ENCODE measurements around the gene CCDC141.

CCDC141 gene

GRCh38 chr2:178819992-178820391 lies 229.9 kb downstream of the CCDC141 start:
- no peak for DNase-seq

GRCh38 chr2:178819147-178819875 lies 230.6 kb downstream of the CCDC141 start:
- DNase-seq: no peak

DNA sequence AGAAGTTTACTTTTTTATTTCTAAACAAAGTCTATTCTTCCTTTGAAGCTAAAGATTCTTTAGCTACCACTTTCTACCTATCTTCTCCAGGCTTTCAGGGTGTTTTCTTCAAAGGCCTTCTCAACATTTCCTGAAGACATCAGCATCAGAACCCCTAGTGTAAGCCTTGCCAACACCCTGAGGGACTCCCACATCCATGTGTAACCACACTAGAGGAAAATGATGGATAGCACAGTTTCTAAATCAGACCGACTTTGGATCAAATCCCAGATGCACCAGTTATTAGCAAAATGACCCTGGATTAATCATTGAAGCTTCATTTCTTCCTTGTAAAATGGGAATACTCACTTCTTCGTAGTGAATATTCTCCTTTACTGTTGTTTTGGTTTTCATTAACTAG lies 238.0 kb downstream of the CCDC141 start:
- no peak for DNase-seq

GRCh38 chr2:178811045-178811444 lies 238.9 kb downstream of the CCDC141 start:
- DNase-seq: no peak

DNA sequence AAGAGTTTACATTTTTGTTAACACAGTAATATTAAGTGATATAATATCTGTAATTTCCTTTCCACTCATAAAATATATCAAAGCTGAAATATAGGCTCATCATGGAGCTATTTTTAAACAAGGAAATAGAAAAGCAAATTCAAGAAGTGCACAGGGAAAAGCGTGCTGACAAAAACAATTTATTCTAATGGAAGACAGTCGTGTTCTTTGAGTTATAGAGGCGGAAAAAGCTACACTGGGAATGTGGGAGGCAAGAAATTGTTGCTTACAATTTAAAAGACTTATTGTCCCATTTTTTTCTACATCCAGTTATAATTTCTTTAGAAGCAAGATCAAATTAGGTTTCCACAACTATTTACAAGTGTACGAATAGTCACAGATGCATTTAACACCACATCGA lies 239.5 kb downstream of the CCDC141 start:
- no peak for DNase-seq

DNA sequence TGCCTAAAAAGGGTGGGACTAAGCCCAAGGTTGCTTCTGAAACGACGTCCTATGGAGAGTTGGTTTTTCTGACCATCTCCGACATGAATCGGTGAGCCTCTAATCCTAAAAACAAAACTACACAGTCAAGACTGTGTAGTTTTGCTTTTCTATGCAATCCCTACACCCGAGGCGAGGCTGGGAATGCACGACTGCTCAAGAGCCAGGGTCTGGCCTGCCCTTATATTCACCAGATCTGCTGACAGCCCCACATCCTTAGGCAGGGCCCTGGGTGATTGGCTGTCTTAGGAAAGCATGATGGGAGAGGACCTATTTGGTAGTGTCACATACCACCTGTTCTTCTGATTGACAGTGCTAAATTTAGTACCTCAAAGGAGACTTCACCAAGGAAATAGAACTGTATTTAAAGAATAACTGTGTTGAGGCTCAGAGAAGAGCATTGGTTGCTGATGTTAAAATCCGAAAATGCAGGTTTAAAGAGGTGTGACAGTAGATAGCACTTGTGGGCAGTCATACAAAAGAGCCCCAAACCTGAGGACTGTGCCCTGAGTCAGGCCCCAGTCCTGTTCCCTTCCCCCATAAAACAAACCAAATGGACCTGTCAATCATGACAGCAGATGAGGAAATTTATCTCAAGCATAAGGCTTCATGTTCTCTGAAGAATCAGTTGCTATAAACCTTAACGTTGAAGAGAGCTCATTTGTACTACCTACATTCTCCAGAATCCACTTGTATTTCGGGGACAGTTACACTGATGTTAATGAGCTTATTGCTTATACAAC lies 242.5 kb downstream of the CCDC141 start, which contains the start of gene TTN:
TTN (minus strand) TSS at position 197 of the 782 bp plus-strand sequence. CDS start 2,781 bp downstream, outside the sequence.
- DNase-seq: no peak

GRCh38 chr2:178806543-178806942 lies 243.4 kb downstream of the CCDC141 start:
- DNase-seq: no peak

- no peak for DNase-seq
Observed at GRCh38 chr2:178805457-178805856, 244.5 kb downstream of the CCDC141 start.

- DNase-seq: no peak
Observed at GRCh38 chr2:178804791-178805190, 245.1 kb downstream of the CCDC141 start.

DNA sequence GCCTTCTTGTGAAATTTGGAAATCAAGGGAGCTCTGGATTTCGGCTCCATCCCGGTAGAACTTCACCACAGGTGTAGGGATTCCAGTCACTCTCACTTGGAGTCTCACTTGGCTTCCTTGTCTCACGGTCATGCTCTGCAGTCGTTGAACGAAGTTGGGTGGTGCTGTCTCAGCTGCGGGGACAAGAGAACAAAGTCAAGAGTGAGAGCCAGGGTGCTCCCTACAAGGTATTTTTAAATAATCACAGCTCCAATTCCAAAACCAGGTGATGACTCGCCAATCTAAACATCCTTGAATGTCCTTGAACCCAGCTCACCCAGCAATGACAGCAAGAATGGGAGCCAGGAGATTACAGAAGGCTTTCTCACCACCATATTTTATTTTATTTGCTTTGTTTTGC lies 249.4 kb downstream of the CCDC141 start:
- DNase-seq: no peak

- no peak for DNase-seq
Observed at GRCh38 chr2:178799305-178799704, 250.6 kb downstream of the CCDC141 start.

GRCh38 chr2:178796079-178796677 lies 253.8 kb downstream of the CCDC141 start:
- no peak for DNase-seq

DNA sequence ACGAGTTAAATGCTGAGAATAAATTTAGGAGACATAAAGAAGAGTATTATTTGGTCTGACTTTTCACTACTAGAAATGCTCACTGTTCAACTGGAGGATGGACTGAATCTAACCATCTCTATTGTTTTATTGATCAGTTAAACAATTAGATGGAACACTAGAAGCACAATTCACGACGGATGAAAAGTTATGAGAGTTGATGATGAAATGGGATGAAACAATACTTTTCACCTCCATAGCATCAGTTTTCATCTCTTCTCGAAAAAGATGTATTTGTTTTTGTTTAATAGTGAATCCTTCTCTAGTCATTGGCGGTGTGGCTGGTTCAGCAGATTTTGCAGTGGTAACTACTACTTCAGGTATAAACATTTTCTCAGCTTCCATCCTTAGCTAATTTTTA lies 262.0 kb downstream of the CCDC141 start:
- no peak for DNase-seq

GRCh38 chr2:178787155-178787554 lies 262.8 kb downstream of the CCDC141 start:
- no peak for DNase-seq

DNA sequence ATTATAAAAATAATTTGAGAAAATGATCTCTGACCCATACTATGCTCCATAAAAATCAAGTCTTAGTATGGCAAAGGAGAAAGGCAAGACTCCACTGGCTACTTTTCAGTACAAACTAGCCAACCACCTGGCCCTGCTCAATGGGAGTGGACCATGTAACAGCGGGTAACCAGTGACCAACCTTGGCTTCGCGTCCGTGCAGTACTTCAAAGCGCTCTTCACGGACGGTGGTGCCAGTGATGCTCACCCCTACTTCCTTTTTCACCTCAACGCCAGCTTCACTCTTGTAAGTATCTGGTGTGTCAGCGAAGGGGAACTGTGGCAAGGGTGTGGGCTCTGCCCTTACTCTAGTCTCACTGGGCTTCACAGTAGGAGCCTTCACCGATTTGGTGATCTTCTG lies 266.0 kb downstream of the CCDC141 start:
- no peak for DNase-seq

DNA sequence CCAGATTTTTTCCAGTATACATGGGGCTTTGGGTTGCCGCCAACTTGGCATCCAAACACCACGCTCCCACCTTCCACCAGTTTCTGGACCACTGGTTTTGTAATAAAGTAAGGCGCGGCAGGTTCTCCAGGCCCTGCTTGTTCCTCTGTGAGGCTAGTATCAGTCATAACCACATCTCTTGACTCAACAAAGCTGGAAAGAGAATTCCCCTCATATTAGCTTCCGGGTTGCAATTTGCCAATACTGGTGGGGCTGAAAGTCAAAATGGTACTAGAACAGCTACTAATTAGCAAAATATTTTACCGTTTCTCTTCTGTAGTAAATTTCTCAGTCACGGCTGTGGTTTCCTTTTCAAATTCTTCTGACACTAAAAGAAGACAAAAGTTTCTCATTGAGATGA lies 267.7 kb downstream of the CCDC141 start:
- DNase-seq: no peak

Data from T-helper 9 cell (primary cell).